ENCODE data around the gene GRID1. TPM values are rescaled to one million over a fixed set of nuclear protein-coding genes. Genes with fewer than 3 reads are reported as not detected.

The GRID1 gene
- total RNA-seq, 4 donors from 2014 or later = 0.35 to 10.7 (median 1.3) TPM

GRCh38 chr10:86072413-86072812 lies 294.2 kb downstream of the GRID1 start:
- no peaks in the 10 kb centered on the region for H3K4me1 ChIP-seq
- DNase-seq = no peak
- no peak for TF ChIP-seq CTCF (IDR thresholded peaks at IDR 0.05)
- no peak for TF ChIP-seq POLR2A (IDR thresholded peaks at IDR 0.05)

GRCh38 chr10:86071758-86072157 lies 294.8 kb downstream of the GRID1 start:
- Histone ChIP-seq H3K27me3 (no peaks in the 10 kb centered on the region), H3K36me3 (no peaks in the 10 kb centered on the region), H3K4me1 (no peaks in the 10 kb centered on the region), H3K9me3 (no peaks in the 10 kb centered on the region), H3K27ac (no peak overlapping the region), H3K4me3 (no peak overlapping the region)
- TF ChIP-seq CTCF (IDR thresholded peaks at IDR 0.05) (no peak), POLR2A (IDR thresholded peaks at IDR 0.05) (no peak)
- DNase-seq = no peak

More at GRCh38 chr10:86072413-86072812, 294.2 kb downstream of the GRID1 start:
- no peaks in the 10 kb centered on the region for H3K27me3 ChIP-seq
- no peak overlapping the region for H3K4me3 ChIP-seq
- no peaks in the 10 kb centered on the region for H3K9me3 ChIP-seq
- no peaks in the 10 kb centered on the region for H3K36me3 ChIP-seq
- no peak overlapping the region for H3K27ac ChIP-seq

- no peaks in the 10 kb centered on the region for H3K9me3 ChIP-seq
- no peak for TF ChIP-seq CTCF (IDR thresholded peaks at IDR 0.05)
- no peak for TF ChIP-seq POLR2A (IDR thresholded peaks at IDR 0.05)
- H3K27me3 ChIP-seq = no peaks in the 10 kb centered on the region
- no peaks in the 10 kb centered on the region for H3K36me3 ChIP-seq
- DNase-seq = no peak
- no peak overlapping the region for H3K27ac ChIP-seq
- H3K4me3 ChIP-seq = no peak overlapping the region
- H3K4me1 ChIP-seq = no peaks in the 10 kb centered on the region
Measured at GRCh38 chr10:86071145-86071544, 295.4 kb downstream of the GRID1 start.

GRCh38 chr10:86070278-86070677 lies 296.3 kb downstream of the GRID1 start:
- H3K4me1 ChIP-seq = no peaks in the 10 kb centered on the region
- H3K9me3 ChIP-seq = no peaks in the 10 kb centered on the region
- DNase-seq = no peak
- no peaks in the 10 kb centered on the region for H3K27me3 ChIP-seq
- no peaks in the 10 kb centered on the region for H3K36me3 ChIP-seq
- no peak overlapping the region for H3K27ac ChIP-seq
- H3K4me3 ChIP-seq = no peak overlapping the region
- TF ChIP-seq POLR2A (IDR thresholded peaks at IDR 0.05) = no peak
- TF ChIP-seq CTCF (IDR thresholded peaks at IDR 0.05) = no peak

- Histone ChIP-seq H3K36me3 (no peaks in the 10 kb centered on the region), H3K27ac (no peak overlapping the region), H3K4me3 (no peak overlapping the region), H3K9me3 (no peaks in the 10 kb centered on the region), H3K4me1 (no peaks in the 10 kb centered on the region), H3K27me3 (no peaks in the 10 kb centered on the region)
- DNase-seq = no peak
- no peak for TF ChIP-seq CTCF (IDR thresholded peaks at IDR 0.05)
- TF ChIP-seq POLR2A (IDR thresholded peaks at IDR 0.05) = no peak
Measured at GRCh38 chr10:86068231-86069054, 298.2 kb downstream of the GRID1 start.

Measured in Peyer's patch (tissue), 4 donors.